ENCODE data around the gene HIRIP3. TPM values are rescaled to one million over a fixed set of nuclear protein-coding genes. Genes with fewer than 3 reads are reported as not detected.
"Not testable (repeated sequence)": the region's sequence is repeated elsewhere in the genome, so short reads cannot be mapped to it uniquely, and the experiment has no call there.

HIRIP3 gene
- total RNA-seq, 1 donor from 2014 or later = 7.1 TPM

- ATAC-seq = no peak
These were observed 12.6 kb downstream of the HIRIP3 start for GRCh38 chr16:29982560-29983419.

GRCh38 chr16:29978564-29979270 is 16.7 kb downstream of the HIRIP3 start:
- no peak for ATAC-seq

GRCh38 chr16:29978081-29978480 is 17.3 kb downstream of the HIRIP3 start:
- ATAC-seq = no peak

DNA sequence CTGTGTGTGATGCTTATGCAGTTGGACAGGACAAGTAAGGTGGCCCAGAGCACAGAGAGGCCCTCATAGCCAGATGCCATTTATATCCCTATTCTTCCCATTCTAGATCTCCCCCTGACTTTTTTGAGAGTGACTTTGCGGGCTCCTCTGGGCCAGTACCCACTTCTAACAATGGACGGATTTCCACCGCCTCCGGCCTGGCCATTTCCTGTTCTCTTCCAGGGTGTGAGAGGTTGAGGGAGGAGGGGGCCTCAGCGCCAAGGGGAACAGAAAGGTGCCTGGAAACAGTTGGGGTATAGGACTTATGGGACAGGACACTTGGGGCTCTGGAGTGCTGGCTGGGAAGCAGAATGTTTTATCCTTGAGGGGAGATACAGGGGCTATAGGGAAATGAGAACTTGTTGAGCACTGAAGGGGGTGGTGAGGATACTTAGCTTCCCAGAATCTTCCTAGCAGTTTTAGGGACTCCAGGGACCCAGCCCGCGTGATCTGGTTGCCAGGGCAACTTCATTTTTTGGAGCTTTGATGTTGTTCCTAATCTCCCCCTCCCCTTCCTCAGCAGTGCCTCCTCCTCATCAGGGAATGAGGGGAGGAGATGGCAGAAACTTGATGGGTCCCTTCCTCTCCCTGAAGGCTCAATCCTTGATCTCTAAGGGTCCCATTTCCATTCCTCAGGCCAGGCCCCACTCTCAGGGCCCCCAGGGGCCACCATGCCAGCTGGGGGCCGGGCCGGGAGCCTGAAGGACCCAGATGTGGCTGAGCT is 18.2 kb downstream of the HIRIP3 start:
- ATAC-seq = no peak

DNA sequence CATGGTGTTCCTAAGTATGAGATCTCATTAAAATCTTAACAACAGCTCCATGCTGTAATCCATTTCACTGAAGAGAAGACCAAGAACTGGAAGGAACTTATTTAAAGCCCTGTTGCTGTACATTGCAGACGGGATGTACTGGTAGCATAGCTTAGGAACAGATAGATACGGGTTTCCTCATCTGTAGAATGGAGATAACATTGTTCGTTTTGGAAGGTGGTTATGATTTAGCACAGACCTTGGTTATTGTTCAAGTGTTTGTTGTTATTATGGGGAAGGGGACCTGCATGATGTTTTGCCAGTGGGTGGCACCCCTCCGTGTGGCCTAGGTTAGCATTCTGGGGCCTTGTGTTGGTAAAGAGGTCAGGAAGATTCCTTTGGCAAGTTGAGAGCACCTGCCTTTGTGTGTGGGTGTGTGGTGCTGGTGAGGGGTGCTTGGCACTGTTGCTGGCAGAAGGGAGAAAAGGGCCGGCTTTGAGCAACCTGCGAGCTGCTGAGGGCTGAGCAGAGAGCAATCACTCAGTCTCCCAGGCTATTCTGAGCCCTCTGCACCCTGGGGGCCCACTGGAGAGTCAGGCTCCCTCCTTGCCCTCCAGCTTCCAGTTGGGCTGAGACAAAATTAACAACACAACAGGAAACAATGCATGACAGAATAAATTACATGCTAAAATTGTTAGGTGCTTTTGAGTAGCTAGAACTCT is 19.5 kb downstream of the HIRIP3 start:
- no peak for ATAC-seq

DNA sequence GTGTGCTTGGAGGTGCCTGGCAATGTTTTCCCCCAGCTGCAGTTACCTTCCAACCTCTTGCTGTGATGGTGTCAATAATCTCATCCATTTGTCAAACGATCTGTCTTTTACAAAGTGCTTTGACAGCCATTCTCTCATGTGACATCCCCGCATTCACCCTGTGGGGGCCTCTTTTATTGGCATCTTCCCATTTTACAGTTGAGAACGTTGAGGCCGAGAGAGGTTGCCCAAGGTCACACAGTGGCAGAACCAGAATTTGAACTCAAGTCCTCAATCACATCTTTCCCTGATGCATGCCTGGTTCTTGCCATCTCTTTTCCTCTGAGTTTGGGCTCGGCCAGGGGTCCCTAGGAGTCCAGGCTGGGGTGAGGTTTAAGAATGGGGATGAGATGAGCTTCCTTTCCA is 20.3 kb downstream of the HIRIP3 start:
- no peak for ATAC-seq

GRCh38 chr16:29974291-29975133 is 20.9 kb downstream of the HIRIP3 start:
- ATAC-seq = peak; percentile 7

GRCh38 chr16:29973384-29974246 is 21.8 kb downstream of the HIRIP3 start, which contains the start of gene TAOK2:
TAOK2 (plus strand) TSS chr16:29973868; CDS start chr16:29977773, 3,905 bp downstream.
- ATAC-seq = peak; percentile 98

GRCh38 chr16:29972992-29973383 is 22.4 kb downstream of the HIRIP3 start:
- ATAC-seq = no peak

DNA sequence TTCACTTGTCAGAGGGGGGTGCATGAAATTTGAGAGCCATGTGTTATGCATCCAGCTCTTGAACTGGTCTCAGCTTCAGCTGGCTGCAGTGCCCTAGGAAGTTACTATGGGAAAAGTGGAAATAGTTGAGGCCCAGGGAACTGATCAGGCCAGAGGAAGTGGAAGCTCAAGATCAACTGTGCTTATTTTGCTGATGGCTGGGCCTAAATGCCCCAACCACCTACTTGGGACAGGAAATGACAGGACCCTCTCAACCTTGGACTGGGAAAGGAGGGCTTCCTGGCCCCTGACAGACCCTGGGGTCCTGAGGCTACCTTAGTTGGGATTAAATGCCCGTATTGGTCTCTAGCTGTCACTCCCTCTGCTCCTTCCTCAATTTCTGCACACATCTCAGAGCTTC is 22.9 kb downstream of the HIRIP3 start:
- no peak for ATAC-seq

DNA sequence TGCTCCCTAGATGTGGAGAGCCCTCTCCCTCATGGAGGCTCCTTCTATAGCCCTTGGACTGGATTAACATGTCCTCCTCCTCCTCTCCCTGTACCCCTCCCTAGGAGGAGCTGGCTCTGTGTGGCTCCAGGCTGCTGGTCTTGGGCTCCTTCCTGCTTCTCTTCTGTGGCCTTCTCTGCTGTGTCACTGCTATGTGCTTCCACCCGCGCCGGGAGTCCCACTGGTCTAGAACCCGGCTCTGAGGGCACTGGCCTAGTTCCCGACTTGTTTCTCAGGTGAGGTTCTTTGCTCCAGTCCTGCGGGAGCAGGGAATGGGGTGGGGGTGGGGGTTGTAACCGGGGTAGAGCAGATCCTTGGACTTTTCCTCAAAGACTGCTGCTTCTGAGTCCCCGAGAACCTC is 24.1 kb downstream of the HIRIP3 start:
- ATAC-seq = no peak

GRCh38 chr16:29968205-29968604 is 27.2 kb downstream of the HIRIP3 start:
- ATAC-seq = no peak

- peak; percentile 6 for ATAC-seq
These were observed 32.2 kb downstream of the HIRIP3 start for GRCh38 chr16:29963021-29963743.

GRCh38 chr16:29962344-29962994 is 32.9 kb downstream of the HIRIP3 start:
- ATAC-seq = peak; percentile 51

GRCh38 chr16:29961479-29962343 is 33.7 kb downstream of the HIRIP3 start, which contains the start of gene TMEM219:
TMEM219 (plus strand) TSS chr16:29962079; CDS start chr16:29963144, 1,065 bp downstream.
- peak; percentile 98 for ATAC-seq

GRCh38 chr16:29961127-29961478 is 34.3 kb downstream of the HIRIP3 start:
- ATAC-seq = no peak

DNA sequence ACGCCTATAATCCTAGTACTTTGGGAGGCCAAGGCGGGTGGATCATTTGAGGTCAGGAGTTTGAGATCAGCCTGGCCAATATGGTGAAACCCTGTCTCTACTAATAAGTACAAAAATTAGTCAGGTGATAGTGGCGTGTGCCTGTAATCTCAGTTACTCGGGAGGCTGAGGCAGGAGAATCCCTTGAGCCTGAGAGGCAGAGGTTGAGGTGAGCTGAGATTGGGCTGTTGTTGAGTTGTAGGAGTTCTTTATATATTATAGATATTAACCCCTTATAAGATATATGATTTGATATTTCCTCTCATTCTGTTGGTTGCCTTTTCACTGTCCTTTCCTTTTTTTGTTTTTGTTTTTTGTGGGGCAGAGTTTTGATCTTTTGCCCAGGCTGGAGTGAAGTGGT is 35.6 kb downstream of the HIRIP3 start:
- ATAC-seq = not testable (repeated sequence)

- no peak for ATAC-seq
These were observed 36.1 kb downstream of the HIRIP3 start for GRCh38 chr16:29959293-29959692.

Data from esophagus mucosa (tissue), 1 donor.